Kidney (tissue), 14 donors: ENCODE results near the gene NPHP4. TPM values are rescaled to one million over a fixed set of nuclear protein-coding genes. Genes with fewer than 3 reads are reported as not detected.

Experiments
- DNase-seq, 5 donors: peaks; one replicate each; pipeline ENCODE4 v3.0.0-alpha.2; 2013 to 2020
- FAIRE-seq: peaks from 2 replicates; lab custom pipeline; 2012; peaks lifted over from hg19 to GRCh38; lab: Jason Lieb, UNC
- H3K27ac ChIP-seq, 2 donors: one replicate each; pipeline ENCODE4 v1.7.0; 2013; ENCODE audit warnings: low read depth in 2 of 2, low read length in 2 of 2, inconsistent platforms in 1 of 2
- H3K27me3 ChIP-seq: one replicate; pipeline ENCODE4 v1.7.1; 2013; ENCODE audit warnings: low read length, inconsistent platforms; ENCODE audit not compliant: control insufficient read depth, insufficient read depth
- H3K36me3 ChIP-seq, 3 donors: one replicate each; pipeline versions ENCODE4 v1.7.0 to v1.7.1; 2013; ENCODE audit warnings: low read length in 3 of 3, control low read depth in 1 of 3, inconsistent platforms in 1 of 3; ENCODE audit not compliant: insufficient read depth in 3 of 3, control insufficient read depth in 2 of 3
- H3K4me1 ChIP-seq, 3 donors: one replicate each; pipeline versions ENCODE4 v1.7.0 to v1.7.1; 2013; ENCODE audit warnings: low read length in 3 of 3, inconsistent platforms in 1 of 3, low read depth in 1 of 3; ENCODE audit not compliant: control insufficient read depth in 2 of 3, insufficient read depth in 2 of 3
- H3K4me3 ChIP-seq, 3 donors: one replicate each; pipeline versions ENCODE4 v1.7.0 to v1.8.1; 2013; ENCODE audit warnings: low read length in 3 of 3, control low read depth in 1 of 3, inconsistent platforms in 1 of 3
- H3K9ac ChIP-seq, 3 donors: one replicate each; pipeline versions ENCODE4 v1.7.0 to v1.7.1; 2013; ENCODE audit warnings: low read length in 3 of 3, control low read depth in 1 of 3, inconsistent platforms in 1 of 3
- H3K9me3 ChIP-seq, 3 donors: one replicate each; pipeline versions ENCODE4 v1.7.0 to v1.7.1; 2013; ENCODE audit warnings: low read length in 3 of 3, control low read depth in 1 of 3, inconsistent platforms in 1 of 3; ENCODE audit not compliant: control insufficient read depth in 2 of 3, insufficient read depth in 1 of 3
- intact Hi-C: fragments of 100-400 bp; cut with DNase I; formaldehyde crosslinking; loops from one replicate; pipeline ENCODE4 v1.11.1; 2022
- polyA plus RNA-seq: library from polyadenylated mRNA; stranded (reverse); fragments of 350-450 nt; fragmentation: Illumina TruSeq; extraction: RNeasy Lipid Tissue Mini Kit (QIAGEN cat#74804); gene quantifications from one replicate; pipeline ENCODE4 v1.2.3, GENCODE V29; 2014; ENCODE audit warnings: low read depth, low replicate concordance; ENCODE audit not compliant: insufficient read depth
- total RNA-seq: library from RNA; stranded (reverse); fragmentation: NEBNext Ultra II Directional; extraction: Animal tissue kit (Norgen Biotek cat#: 25700); gene quantifications from one replicate; pipeline ENCODE4 v1.2.1, GENCODE V29; 2021
- TF ChIP-seq, protein P1 (sequence below): IDR thresholded peaks from 3 replicates; pipeline ENCODE4 v1.5.1; 2012; ENCODE audit warnings: mild to moderate bottlenecking, moderate library complexity, borderline replicate concordance; ENCODE audit not compliant: insufficient read depth; ENCODE audit errors: extremely low read depth
- donor health status: control.
- donor health status: control.
- donor health status: control.
- donor health status: control.
- donor health status: control.
- donor health status: DM: yes; HTN: yes; CAD: no.
- donor health status: Normal renal cell carcinoma (clear cell type).

Gene NPHP4
- total and polyA plus RNA-seq, 2 donors from 2014 or later, result 2.9 to 16.1 TPM

DNA sequence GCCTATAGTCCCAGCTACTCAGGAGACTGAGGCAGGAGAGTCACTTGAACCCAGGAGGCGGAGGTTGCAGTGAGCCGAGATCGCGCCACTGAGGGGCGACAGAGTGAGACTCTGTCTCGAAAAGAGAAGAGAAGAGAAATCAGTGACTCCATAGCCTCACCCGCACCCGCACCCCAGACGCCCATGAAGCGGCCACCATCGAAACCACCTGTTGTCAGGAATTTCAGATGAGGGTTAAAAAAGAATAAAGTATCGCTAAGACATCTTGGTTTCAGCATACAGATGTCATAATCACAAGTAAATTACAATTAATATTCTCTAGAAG, 47.4 kb downstream of the NPHP4 start:
- no peaks in the 10 kb centered on the region for H3K9me3 ChIP-seq
- H3K4me3 ChIP-seq, result no peak overlapping the region
- peak in 1 of 5 donors; percentile 3 for DNase-seq
- H3K4me1 ChIP-seq, result no peaks in the 10 kb centered on the region
- TF ChIP-seq, protein P1, sequence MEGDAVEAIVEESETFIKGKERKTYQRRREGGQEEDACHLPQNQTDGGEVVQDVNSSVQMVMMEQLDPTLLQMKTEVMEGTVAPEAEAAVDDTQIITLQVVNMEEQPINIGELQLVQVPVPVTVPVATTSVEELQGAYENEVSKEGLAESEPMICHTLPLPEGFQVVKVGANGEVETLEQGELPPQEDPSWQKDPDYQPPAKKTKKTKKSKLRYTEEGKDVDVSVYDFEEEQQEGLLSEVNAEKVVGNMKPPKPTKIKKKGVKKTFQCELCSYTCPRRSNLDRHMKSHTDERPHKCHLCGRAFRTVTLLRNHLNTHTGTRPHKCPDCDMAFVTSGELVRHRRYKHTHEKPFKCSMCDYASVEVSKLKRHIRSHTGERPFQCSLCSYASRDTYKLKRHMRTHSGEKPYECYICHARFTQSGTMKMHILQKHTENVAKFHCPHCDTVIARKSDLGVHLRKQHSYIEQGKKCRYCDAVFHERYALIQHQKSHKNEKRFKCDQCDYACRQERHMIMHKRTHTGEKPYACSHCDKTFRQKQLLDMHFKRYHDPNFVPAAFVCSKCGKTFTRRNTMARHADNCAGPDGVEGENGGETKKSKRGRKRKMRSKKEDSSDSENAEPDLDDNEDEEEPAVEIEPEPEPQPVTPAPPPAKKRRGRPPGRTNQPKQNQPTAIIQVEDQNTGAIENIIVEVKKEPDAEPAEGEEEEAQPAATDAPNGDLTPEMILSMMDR, result no peak
- intact Hi-C loops, result no loop called here
- H3K27me3 ChIP-seq, result no peaks in the 10 kb centered on the region
- H3K27ac ChIP-seq, result no peak overlapping the region
- H3K36me3 ChIP-seq, result peaks cover 0 to 7% (median 2%) of the 10 kb centered on the region in 3 donors
- no peak overlapping the region for H3K9ac ChIP-seq
- no peak for FAIRE-seq

DNA sequence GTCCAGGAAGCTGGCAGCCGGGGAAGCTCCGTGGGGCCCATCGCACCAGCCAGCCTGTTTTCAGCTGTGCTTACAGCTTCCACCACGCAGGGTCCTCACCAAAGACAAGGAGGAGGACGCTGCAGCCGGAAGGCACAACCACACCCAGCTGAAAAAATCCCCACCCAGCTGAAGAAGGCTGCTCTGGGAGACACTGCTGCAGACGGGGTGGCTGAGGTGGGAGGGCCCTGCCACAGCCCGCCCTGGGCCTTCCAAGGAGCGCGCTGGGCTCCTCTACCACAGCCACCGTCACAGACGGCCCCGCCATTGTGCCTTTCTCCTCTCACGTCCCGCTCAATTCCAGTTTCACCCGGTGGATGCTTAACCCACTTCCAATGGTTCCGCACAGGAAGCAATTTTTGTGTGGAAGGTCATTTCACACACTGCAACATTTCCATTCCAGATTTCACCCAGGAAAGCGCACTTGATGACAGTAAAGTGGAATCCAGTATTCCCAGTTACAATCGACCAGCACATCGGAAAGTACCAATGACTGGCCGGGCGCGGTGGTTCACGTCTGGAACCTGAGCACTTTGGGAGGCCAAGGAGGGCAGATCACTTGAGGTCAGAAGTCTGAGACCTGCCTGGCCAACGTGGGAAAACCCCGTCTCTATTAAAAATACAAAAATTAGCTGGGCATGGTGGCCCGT, 47.9 kb downstream of the NPHP4 start:
- no peak for FAIRE-seq

DNA sequence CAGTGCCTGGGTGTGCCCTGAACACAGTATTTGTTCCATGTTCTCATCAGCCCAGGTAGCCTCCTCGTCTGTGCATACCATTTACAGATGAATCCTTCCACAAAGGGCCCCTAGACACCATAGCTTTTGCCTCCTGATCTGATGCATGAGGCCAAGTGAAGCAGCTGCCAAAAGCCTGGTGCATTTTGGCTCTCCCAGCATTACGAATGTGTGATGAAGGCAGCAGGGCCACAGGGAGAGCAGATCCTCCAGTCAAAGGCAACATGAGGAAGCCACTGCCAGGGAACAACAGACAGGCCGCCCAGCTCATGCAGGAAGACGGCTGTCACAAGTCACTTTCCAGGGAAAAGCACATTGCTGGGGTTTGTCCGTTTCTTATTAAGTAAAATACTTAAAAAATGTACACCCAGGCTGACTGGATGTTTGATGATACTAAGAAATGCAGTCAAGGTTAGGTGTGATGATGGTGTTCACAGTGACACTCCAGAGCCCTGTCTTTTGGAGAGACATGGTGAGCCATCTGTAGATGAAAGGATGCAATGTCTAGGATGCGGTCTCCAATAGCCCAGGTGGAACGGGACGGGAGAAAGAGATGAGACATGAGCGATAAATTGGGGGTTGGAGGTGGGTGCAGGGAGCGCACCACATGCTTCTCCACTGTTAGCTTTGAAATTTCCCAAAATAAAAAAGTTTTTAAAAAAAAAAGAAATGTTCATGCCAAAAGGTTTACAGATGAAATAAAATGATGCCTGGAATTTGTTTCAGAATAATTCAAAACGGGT, 48.7 kb downstream of the NPHP4 start:
- FAIRE-seq (no peak), DNase-seq (peak in 1 of 5 donors; percentile 9)
- Histone ChIP-seq H3K36me3 (peaks cover 0 to 7% (median 2%) of the 10 kb centered on the region in 3 donors), H3K27ac (no peak overlapping the region), H3K27me3 (no peaks in the 10 kb centered on the region), H3K9ac (no peak overlapping the region), H3K4me1 (no peaks in the 10 kb centered on the region), H3K4me3 (no peak overlapping the region), H3K9me3 (no peaks in the 10 kb centered on the region)
- TF ChIP-seq, protein P1, result no peak
- intact Hi-C loops, result no loop called here

More for the DNA sequence above, 47.9 kb downstream of the NPHP4 start:
- intact Hi-C loops, result no loop called here
- H3K27ac ChIP-seq, result no peak overlapping the region
- no peaks in the 10 kb centered on the region for H3K4me1 ChIP-seq
- H3K36me3 ChIP-seq, result peaks cover 0 to 7% (median 2%) of the 10 kb centered on the region in 3 donors
- H3K4me3 ChIP-seq, result no peak overlapping the region
- H3K27me3 ChIP-seq, result no peaks in the 10 kb centered on the region
- H3K9me3 ChIP-seq, result no peaks in the 10 kb centered on the region
- TF ChIP-seq, protein P1, result no peak
- peak in 1 of 5 donors; percentile 7 for DNase-seq
- no peak overlapping the region for H3K9ac ChIP-seq
